GM19043 (cell line): Measurements from ENCODE around the gene PDE6A.
"Not testable (repeated sequence)": the region's sequence is repeated elsewhere in the genome, so short reads cannot be mapped to it uniquely, and the experiment has no call there.

Experiments
- ATAC-seq: cut with Tn5 transposase; IDR thresholded peaks from one replicate; pipeline ENCODE4 v1.9.1; 2021; ENCODE audit warnings: low read depth; ENCODE audit not compliant: unreplicated experiment

PDE6A gene

DNA sequence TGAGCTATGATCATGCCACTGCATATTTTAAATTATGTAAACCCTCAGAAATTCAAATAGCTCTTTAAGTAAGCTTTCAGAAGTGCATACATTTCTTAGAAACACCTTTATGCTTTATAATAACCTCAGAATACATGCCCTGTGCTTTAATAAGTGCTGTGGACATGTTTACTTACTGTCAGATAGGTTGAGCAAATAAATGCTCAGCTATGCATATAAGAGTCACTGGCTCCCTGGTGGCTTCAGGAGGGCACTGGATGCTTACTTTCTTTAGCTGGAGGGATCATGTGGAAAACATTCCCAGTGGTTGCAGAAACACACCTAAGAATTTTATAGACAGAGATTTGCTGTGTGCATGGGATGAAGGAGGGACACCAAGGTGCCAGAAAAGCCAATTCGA is 74.4 kb downstream of the PDE6A start:
- no peak for ATAC-seq

DNA sequence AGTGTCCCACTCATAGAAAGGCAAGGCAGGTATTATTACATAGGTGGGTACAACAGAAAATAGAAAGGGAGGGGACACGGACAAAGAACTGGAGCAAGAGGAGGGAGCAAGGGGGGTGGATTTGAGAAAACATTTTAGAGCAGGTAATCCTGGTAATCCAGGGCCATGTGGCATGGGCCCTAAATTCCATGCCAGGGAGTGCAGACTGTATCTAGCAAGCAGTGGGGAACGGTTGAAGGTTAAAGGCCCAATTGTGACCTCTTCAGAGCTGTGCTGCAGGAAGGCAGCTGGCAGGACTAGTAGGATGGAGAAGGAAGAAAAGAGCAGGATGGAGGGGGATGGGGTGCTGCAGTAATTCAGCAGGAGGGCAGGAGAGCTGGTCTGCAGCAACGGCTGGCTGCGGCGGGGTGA is 75.2 kb downstream of the PDE6A start:
- ATAC-seq = no peak

DNA sequence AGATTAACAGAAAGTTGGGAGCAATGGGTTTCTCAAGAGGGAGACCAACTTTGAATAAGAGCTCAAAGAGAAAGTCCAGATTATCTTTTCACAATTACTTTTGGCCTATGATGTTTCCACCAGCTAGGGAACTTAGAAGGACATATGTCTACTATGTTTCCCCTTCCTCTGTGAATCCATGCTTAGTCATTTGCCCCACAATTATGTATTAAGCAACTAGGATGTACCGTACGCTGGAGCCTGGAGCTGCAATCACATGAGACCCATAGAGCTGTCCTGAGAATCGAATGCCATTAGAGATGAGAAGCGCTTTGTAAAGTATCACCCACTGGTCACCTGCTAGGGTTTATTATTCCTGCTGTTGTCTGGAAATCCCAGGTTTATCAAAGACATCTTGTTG is 78.8 kb downstream of the PDE6A start:
- ATAC-seq = no peak

DNA sequence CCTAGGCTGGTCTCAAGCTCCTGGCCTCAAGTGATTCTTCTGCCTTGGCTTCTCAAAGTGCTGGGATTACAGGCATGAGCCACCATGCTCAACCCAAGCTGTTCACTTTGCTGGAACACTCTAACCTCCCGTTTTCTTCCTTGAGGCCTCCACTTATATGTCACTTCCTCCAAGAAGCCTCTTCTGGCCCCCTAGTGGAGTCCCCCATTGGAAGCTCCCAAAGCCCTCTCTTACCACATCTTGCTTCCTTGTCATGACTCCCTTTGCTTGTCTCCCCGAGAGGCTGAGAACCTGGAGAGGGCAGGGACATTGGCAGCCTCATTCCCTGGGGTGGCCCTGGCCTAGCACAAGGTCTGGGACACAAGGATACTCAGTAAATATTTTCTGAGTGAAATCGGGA is 80.8 kb downstream of the PDE6A start:
- no peak for ATAC-seq

DNA sequence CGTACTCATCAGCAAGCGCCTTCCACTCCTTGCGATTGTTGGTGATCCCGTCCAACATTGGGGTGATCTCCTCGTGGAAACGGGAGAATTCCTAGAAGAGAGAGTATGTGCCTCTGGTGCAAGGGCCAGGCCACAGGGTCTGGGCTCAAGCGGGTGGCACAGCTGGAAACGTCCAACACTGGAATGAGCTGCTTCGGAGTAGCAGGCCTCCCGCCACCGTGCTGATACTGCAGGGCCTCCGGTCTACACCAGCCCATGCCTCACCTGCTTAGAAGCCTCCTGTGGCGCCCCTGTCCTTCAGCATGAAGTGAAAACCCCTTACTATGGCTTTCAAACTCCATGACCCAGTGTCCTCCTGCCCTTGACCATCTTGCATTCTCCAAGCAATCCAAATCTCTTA is 81.4 kb downstream of the PDE6A start:
- ATAC-seq = no peak

DNA sequence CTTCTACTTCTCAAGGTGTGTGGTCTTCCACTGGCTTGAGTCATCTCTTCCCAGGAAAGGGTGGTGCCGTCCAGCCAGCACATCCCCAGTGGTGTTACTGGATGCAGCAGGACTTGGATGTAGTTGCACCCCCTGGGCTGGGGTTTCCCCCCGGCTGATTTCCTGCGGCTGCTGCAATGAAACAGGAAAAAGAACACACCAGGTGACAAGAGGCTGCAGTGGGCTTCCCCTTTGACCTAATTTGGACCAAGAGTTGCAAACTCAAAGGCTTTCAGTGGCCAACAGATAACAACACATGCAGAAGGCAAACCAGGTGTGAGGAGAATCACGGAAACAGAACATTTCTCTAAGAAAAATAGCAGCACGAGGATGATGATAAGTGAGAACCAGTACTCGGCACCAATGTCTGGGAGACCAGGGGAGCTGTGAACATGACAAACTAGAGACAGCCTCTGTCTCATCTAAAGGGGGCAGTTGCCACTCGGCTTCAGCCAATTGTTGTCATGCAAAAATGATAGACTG is 83.7 kb downstream of the PDE6A start:
- ATAC-seq = peak; percentile 75

DNA sequence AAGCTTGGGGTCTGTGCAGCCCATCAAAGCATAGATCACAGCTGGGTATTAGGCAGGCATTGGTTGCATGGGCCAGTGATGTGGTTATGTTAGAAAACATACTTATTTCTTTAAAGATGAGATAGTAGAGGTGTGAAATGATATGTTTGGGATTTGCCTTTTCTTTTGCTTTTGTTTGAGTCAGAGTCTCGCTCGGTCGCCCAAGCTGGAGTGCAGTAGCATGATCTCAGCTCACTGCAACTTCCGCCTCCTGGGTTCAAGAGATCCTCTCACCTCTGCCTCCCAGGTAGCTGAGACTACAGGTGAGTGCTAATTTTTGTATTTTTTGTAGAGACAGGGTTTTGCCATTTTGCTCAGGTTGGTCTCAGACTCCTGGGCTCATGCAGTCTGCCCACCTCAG is 84.8 kb downstream of the PDE6A start:
- ATAC-seq = no peak

DNA sequence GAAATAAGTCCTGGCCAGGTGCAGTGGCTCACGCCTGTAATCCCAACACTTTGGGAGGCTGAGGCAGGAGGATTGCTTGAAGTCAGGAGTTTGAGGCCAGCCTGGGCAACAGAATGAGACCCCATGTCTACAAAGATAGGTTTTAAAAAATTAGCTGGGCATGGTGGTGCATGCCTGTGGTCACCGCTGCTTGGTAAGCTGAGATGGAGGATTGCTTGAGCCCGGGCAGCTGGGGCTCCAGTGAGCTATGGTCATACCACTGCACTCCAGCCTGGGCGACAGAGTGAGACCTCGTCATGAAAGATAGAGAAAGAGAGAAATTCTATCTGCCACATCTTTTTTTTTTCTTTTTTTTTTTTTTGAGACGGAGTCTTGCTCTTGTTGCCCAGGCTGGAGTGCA is 86.1 kb downstream of the PDE6A start:
- not testable (repeated sequence) for ATAC-seq

DNA sequence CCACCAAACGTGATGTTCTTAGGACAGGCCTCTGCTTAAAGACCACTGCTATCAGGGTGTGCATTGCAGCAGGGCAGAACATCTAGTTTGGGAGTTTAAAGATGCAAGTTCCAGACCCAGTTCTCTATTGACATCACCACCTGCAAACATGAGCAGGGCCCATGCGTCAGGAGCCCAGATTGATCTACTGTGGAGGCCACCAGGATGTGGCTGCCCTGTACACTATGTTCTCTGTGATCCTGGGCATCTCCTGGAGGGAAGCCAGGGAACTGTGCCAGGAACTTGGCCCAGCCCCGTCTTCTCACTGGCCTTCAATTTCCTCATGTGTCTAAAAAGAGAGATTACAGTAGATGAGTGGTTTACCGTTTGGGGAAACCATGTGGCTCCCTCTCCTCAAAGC is 87.1 kb downstream of the PDE6A start:
- no peak for ATAC-seq

DNA sequence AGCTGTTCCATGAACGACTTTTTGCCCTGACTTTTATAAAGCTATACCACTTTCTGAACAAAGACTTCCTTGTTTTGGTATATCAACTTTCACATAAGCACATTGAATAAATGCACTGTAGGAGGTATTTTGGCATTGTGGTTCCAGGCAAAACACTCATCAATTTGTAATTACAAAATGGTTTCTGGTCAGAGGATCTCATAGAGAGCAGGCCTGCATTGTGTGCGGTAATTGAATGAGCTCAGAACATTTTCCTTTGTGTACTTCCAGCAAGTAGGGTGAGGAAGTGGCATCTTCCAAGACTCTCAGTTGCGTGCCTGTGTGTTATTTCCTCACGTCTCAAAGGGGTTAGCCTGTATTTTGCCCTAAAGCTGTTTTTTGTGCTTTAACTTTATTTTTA is 89.2 kb downstream of the PDE6A start:
- no peak for ATAC-seq

DNA sequence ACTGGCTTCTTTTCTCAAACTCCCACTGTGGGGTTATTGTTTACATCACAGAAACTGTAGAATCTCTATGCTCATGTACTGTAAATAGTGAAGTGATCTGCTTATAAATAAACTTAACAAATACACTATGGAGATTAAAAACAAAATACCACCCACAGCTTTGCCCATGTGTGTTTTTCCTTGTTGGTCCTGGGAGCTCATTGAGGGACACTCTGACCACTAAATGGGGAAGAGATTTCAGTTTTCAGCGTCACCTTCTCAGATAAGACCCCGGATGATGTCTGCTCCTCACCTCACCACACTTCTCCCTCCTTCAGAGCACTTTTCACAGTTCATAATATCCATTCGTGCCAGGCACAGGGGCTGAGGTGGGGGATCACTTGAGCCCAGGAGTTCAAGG is 89.7 kb downstream of the PDE6A start:
- no peak for ATAC-seq

DNA sequence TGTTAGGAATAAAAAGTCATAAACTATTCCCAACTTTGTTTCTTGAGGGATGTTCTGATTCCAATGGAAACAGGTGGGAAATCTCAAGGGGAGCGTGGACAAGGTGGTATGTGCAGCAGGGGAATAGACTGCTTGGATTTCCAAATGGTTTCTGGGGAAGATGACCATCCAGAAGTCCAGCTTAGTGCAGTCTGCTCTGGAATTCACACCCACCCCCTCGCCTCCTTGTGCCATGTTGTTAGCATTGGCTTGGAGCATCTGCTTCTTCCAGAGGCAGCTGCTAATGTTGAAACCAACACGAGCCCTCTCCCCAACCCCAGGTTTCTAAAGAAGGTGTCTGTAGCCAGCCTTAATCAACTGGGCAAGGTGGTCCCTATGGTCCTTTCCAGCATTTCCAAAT is 90.9 kb downstream of the PDE6A start:
- no peak for ATAC-seq

DNA sequence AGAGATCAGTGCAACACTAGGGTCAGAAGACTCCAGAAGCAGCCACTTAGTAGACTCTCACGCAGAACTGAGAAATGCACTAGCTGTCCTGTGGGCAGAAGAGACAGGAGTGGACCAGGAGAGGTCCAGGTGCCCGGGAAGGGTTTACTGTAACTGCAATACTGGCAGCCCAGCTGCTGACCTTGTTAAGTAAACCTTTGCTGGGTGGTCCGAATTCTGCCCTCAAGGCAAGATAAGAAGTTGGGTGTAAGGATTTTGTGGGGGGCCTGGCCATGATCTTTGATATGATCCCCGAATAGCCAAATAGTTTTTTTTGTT is 91.3 kb downstream of the PDE6A start:
- no peak for ATAC-seq

DNA sequence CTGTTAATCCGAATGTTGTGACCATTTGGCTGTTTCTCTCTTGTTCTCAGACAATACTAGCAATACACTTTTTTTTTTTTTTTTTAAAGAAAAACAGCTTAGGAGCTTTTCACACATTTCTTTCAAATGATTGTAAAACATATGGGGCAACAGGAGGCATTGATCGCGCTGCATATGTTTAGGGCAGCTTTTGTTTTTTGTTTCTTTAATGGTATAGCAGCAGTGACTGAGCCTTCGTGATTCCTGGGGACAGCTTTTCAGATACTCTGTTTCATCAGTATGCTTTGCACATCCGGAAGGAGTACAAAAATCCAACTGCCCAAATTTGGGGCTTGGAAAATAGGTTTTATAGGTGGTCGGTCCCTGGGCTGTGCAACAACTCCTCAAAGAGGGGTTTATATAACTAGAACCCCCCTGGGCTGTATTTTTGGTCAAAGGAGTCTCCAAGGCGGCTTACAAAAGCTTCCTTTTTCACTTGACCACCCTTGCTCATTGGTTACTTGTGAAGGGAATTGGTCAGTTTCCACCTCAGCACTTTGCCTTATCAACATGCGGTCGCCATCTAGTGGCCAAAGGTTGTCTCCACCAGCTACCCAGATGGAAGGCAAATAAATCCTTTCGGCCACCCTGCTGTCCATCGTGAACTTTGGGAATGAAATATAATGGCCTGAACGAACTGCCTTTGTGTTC is 91.8 kb downstream of the PDE6A start:
- peak; percentile 69 for ATAC-seq

DNA sequence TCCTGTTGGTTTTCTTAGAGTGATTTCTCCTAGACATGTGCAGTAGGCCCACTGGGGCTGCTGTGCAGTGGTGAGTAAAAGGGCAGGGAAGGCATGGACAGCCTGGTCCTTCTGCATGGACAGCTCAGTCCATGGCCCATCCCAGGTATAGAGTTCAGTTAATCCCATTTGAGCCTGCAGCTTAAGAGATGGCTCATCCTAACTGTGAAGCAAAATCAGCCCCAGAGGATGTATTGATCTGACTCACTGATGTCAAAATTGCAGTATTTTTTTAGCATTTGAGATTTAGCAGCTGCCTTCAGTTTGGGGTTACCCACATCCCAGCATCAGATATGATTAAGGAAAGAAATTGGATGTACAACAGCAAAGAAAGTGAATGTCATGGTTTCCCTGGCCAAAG is 93.4 kb downstream of the PDE6A start:
- no peak for ATAC-seq

DNA sequence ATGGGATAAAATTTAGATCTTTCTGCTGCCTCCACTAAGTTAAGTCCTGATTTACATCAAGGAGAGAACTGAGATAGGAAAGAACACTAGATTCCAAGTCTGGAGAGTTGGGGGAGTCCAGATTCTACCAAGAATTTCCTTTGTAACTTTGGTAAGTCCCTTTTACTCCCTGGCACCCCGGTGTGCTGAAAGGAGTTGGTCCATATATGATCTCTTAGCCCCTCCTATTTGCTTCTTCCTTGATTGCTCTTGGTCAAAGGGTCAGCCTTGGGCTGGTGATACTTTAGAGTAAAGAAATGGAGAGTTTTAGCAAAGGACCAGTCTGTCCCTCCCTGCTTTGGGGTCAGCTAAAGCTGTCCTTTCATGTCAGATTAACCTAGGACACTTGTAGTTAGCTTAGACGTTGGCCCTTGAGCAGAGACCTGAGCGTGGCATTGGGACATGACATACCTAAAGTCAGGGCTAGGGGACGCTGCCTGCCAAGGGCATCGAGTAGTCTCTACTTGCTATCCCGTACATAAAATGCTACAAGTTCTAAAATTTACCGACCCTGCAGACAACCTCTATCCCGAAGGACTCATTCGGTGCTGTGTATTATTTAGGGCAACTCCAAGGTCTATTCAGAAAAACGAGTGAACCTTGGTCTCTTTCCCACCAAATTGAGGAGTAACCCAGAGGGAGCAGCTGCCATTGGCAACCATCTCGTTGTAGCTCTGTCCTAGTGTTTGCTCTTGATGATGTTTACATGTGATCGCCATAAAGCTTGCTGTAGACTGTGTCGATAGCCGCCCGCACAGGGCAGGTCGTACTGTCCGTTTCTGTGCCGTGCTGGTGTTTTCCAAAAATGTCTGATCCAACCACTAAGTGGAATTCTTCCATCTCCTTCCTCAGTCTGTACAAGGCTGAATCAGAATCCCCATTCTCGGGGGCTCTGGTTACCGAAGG is 94.4 kb downstream of the PDE6A start:
- no peak for ATAC-seq

DNA sequence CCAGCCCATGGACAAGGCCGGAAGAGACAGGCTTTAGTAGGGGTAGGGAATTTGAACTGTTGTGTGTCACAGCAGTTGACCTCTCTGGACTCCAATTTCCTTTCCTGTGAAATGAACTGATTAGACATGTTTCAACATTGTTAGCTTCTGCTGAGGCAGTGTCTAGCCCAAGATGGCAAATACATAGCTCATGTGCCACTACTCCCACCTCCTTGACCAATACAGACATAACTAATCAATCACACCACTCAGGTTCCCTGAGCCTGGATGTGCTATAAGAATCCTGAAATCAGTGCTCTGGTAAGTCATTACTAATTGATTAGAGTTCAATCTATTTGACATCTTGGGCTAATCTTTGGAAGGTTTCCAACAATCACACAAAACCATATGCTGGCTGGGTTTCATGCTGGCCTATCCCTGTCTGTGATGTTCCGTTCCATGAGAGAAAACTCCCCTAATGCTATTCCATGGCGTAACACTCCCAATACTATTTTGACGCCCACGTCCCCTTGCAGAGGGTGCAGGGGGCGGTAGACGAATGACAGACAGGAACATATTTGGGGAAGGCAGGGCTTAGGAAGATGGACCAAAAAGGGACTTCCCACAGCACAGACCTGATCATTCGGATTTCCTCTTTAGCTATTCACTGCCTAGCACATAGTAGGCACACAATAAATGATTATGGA is 95.2 kb downstream of the PDE6A start:
- no peak for ATAC-seq

DNA sequence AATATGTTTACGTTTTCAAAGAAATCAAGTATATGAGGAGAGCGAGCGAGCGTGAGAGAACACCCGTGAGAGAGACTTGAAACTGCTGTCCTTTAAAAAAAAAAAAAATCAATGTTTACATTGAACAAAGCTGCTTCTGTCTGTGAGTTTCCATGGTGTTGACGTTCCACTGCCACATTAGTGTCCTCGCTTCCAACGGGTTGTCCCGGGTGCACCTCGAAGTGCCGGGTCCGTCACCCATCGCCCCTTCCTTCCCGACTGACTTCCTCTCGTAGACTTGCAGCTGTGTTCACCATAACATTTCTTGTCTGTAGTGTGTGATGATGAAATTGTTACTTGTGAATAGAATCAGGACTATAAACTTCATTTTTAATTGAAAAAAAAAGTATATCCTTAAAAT is 97.0 kb downstream of the PDE6A start:
- ATAC-seq = no peak

DNA sequence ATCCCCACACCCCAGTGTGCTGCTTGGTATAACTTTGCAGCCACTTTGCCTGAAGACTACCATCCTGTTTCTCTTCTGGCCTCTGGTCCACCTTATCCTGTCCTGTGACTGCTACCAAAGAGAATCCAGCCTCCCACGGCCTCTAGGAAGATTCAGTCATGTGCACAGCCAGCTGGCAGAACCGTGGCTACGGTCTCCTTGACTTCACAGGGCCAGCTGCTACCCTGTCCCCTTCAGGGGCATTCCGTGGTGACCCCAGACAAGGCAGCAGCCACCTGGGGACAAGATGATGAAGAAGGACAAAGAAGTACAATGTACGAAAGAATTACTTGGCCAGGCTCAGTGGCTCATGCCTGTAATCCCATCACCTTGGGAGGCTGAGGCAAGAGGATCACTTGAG is 98.6 kb downstream of the PDE6A start:
- no peak for ATAC-seq

DNA sequence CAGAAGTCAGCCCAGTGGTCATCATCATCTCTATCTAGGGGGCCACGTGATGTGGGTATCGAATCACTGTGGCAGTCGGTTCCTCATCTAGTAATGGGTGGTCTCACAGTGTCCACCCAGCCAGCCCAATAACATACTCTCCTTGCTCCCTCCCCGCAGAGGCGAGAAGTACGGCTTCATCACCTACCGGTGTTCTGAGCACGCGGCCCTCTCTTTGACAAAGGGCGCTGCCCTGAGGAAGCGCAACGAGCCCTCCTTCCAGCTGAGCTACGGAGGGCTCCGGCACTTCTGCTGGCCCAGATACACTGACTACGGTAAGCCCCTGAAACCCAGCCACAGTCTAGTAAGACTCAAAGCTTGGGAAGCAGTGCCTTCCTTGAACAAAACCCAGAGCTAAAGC is 99.0 kb downstream of the PDE6A start:
- ATAC-seq = no peak
